KMS-11 (cell line): ENCODE measurements around the gene DSCAML1.

Source experiments
- H2AFZ ChIP-seq: fragments of 200-600 bp; sonication (generic); 2 replicates; pipeline ENCODE4 v1.6.1; 2016; ENCODE audit warnings: antibody characterized with exemption, mixed run types, low read depth
- H3K27ac ChIP-seq: fragments of 200-600 bp; sonication (generic); 2 replicates; pipeline ENCODE4 v1.6.1; 2016; ENCODE audit warnings: mild to moderate bottlenecking, mixed run types
- H3K27me3 ChIP-seq: fragments of 200-600 bp; sonication (generic); 2 replicates; pipeline ENCODE4 v1.6.1; 2017; ENCODE audit warnings: mild to moderate bottlenecking, low read depth, mixed run types, moderate library complexity; ENCODE audit not compliant: insufficient read depth
- H3K36me3 ChIP-seq: fragments of 200-600 bp; sonication (generic); 2 replicates; pipeline ENCODE4 v1.6.1; 2017; ENCODE audit warnings: mild to moderate bottlenecking, mixed run types; ENCODE audit not compliant: insufficient read depth
- H3K4me1 ChIP-seq: fragments of 200-600 bp; sonication (generic); 2 replicates; pipeline ENCODE4 v1.6.1; 2016; ENCODE audit warnings: mild to moderate bottlenecking, low read depth, mixed run types; ENCODE audit not compliant: poor library complexity, severe bottlenecking
- H3K4me2 ChIP-seq: fragments of 200-600 bp; sonication (generic); 2 replicates; pipeline ENCODE4 v1.7.0; 2016; ENCODE audit warnings: mild to moderate bottlenecking, mixed run types
- H3K4me3 ChIP-seq: fragments of 200-600 bp; sonication (generic); IDR thresholded peaks from 2 replicates; pipeline ENCODE4 v1.6.1; 2017; ENCODE audit warnings: low read depth, low read length, mixed read lengths; ENCODE audit not compliant: insufficient read depth
- H3K79me2 ChIP-seq: fragments of 200-600 bp; sonication (generic); 2 replicates; pipeline ENCODE4 v1.6.1; 2016; ENCODE audit warnings: low read depth, mixed run types; ENCODE audit not compliant: insufficient read depth
- H3K9ac ChIP-seq: fragments of 200-600 bp; sonication (generic); 2 replicates; pipeline ENCODE4 v1.6.1; 2016; ENCODE audit warnings: mild to moderate bottlenecking, mixed run types
- H4K20me1 ChIP-seq: fragments of 200-600 bp; sonication (generic); 2 replicates; pipeline ENCODE4 v1.6.1; 2016; ENCODE audit warnings: mild to moderate bottlenecking, mixed run types; ENCODE audit not compliant: insufficient read depth
- CTCF ChIP-seq: fragments of 200-600 bp; sonication (generic); conservative IDR thresholded peaks from 2 replicates; pipeline ENCODE4 v1.6.1; 2017; ENCODE audit warnings: low read depth, mild to moderate bottlenecking, antibody characterized with exemption, low read length, moderate library complexity, mixed read lengths

DSCAML1 gene

GRCh38 chr11:117606790-117607189, 190.2 kb downstream of the DSCAML1 start:
- H4K20me1 ChIP-seq = no peaks in the 10 kb centered on the region
- no peaks in the 10 kb centered on the region for H3K27me3 ChIP-seq
- no peak for TF ChIP-seq CTCF
- peak overlapping the region; percentile 41; the same call in 1 of the 2 replicates for H2AFZ ChIP-seq
- peak overlapping the region; percentile 64 for H3K4me2 ChIP-seq
- no peak overlapping the region for H3K9ac ChIP-seq
- H3K79me2 ChIP-seq = no peaks in the 10 kb centered on the region
- peaks cover 58% of the 10 kb centered on the region for H3K4me1 ChIP-seq
- H3K36me3 ChIP-seq = no peaks in the 10 kb centered on the region
- H3K27ac ChIP-seq = no peak overlapping the region; the same call in 1 of the 2 replicates
- no peak overlapping the region for H3K4me3 ChIP-seq

GRCh38 chr11:117606211-117606610, 190.8 kb downstream of the DSCAML1 start:
- peak overlapping the region; percentile 41 for H2AFZ ChIP-seq
- H4K20me1 ChIP-seq = no peaks in the 10 kb centered on the region
- no peaks in the 10 kb centered on the region for H3K27me3 ChIP-seq
- H3K9ac ChIP-seq = no peak overlapping the region
- no peak for TF ChIP-seq CTCF
- peaks cover 57% of the 10 kb centered on the region for H3K4me1 ChIP-seq
- H3K27ac ChIP-seq = peak overlapping the region; percentile 15; the same call in 1 of the 2 replicates
- H3K36me3 ChIP-seq = no peaks in the 10 kb centered on the region
- H3K4me2 ChIP-seq = peak overlapping the region; percentile 64
- H3K79me2 ChIP-seq = no peaks in the 10 kb centered on the region
- no peak overlapping the region for H3K4me3 ChIP-seq

GRCh38 chr11:117605331-117605730, 191.7 kb downstream of the DSCAML1 start:
- Histone ChIP-seq H3K79me2 (no peaks in the 10 kb centered on the region), H3K9ac (no peak overlapping the region), H3K27ac (no peak overlapping the region), H2AFZ (no peak overlapping the region), H3K36me3 (no peaks in the 10 kb centered on the region), H3K4me1 (peaks cover 48% of the 10 kb centered on the region), H3K4me2 (no peak overlapping the region), H3K4me3 (no peak overlapping the region), H3K27me3 (no peaks in the 10 kb centered on the region), H4K20me1 (no peaks in the 10 kb centered on the region)
- TF ChIP-seq CTCF = no peak

- Histone ChIP-seq H3K27me3 (no peaks in the 10 kb centered on the region), H3K4me2 (no peak overlapping the region), H3K36me3 (no peaks in the 10 kb centered on the region), H3K4me3 (no peak overlapping the region), H2AFZ (no peak overlapping the region), H4K20me1 (no peaks in the 10 kb centered on the region), H3K79me2 (no peaks in the 10 kb centered on the region), H3K9ac (no peak overlapping the region), H3K27ac (no peak overlapping the region), H3K4me1 (peaks cover 39% of the 10 kb centered on the region)
- no peak for TF ChIP-seq CTCF
Measured at GRCh38 chr11:117604336-117604995, 192.6 kb downstream of the DSCAML1 start.
